ENCODE results near the gene NEGR1.

The NEGR1 gene

DNA sequence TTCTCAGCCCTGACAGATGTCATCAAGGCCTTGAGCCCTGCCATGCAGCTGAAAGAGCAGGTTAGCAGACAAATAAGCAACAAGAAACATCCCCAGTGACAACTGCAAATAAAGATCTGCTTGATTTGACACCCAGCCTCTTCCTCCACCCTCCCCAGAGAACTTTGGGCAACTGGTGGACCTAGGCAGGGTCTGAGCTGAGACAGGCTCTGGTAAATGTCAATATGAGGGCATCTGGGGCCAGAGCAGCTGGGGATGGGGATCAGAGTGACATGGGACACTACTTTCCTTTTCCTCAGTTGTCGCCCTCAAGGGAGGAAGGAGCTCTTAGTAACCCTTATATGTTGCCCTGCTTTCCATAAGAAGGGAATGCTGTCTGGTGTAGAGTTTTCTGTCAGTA lies 544.1 kb downstream of the NEGR1 start:
- H3K4me1 ChIP-seq (ENCODE audit: insufficient read depth, low read length): peaks cover 25% of the 10 kb centered on the region
- H3K36me3 ChIP-seq (ENCODE audit: insufficient read depth, low read length): no peaks in the 10 kb centered on the region
- H3K9ac ChIP-seq (ENCODE audit: low read depth, low read length): no peak overlapping the region
- H3K9me3 ChIP-seq (ENCODE audit: control insufficient read depth, insufficient read depth, low read length): no peaks in the 10 kb centered on the region; the same call in 1 of the 2 replicates

GRCh38 chr1:71737768-71738167 lies 544.6 kb downstream of the NEGR1 start:
- no peak overlapping the region for H3K9ac ChIP-seq (ENCODE audit: low read depth, low read length)
- no peaks in the 10 kb centered on the region for H3K36me3 ChIP-seq (ENCODE audit: insufficient read depth, low read length)
- peaks cover 25% of the 10 kb centered on the region for H3K4me1 ChIP-seq (ENCODE audit: insufficient read depth, low read length)
- H3K9me3 ChIP-seq (ENCODE audit: control insufficient read depth, insufficient read depth, low read length): no peaks in the 10 kb centered on the region; the same call in 1 of the 2 replicates

GRCh38 chr1:71733121-71733520 lies 549.2 kb downstream of the NEGR1 start:
- Histone ChIP-seq H3K4me1 (ENCODE audit: insufficient read depth, low read length) (peaks cover 15% of the 10 kb centered on the region), H3K36me3 (ENCODE audit: insufficient read depth, low read length) (no peaks in the 10 kb centered on the region), H3K9me3 (ENCODE audit: control insufficient read depth, insufficient read depth, low read length) (no peaks in the 10 kb centered on the region), H3K9ac (ENCODE audit: low read depth, low read length) (no peak overlapping the region)

DNA sequence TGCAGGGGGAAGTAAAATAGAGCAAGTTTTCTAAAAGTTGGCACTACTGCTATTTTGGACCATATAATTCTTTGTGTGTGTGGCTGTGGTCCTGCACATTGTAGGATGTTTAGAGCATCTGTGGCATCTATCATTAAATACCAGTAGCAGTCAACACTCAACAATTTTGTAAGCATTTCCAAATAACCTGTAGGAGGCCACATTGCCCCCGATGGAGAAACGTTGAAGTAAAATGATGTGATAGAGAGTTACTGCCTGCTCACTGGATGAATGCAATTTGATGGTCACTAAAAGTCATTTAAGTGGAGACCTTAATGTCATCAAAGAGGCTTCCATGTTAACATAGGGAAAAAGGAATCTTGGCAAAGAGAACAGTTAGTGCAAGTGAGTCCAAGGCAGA lies 560.8 kb downstream of the NEGR1 start:
- Histone ChIP-seq H3K9ac (ENCODE audit: low read depth, low read length) (no peak overlapping the region), H3K4me1 (ENCODE audit: insufficient read depth, low read length) (no peaks in the 10 kb centered on the region), H3K36me3 (ENCODE audit: insufficient read depth, low read length) (no peaks in the 10 kb centered on the region), H3K9me3 (ENCODE audit: control insufficient read depth, insufficient read depth, low read length) (no peaks in the 10 kb centered on the region)

- H3K9me3 ChIP-seq (ENCODE audit: control insufficient read depth, insufficient read depth, low read length): no peaks in the 10 kb centered on the region; the same call in 1 of the 2 replicates
Observed at GRCh38 chr1:71719330-71719729, 563.0 kb downstream of the NEGR1 start.

DNA sequence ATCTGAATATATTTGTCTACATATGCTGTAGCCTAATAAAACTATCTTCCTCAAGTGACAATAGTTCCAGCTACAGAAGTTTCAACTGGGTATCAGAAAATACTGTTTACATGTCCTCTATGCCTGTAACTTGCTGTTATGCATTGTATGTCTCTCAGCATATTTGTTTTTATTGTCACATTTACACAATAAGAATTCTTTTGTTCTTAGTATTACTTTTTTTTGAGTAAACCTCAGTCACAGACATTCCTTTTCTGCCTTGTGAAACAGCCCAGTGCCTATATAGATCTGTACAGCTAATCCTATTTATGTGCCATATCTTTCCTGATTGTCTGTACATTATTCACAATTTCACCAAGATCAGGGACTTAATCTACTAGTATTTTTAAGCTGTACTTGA lies 565.2 kb downstream of the NEGR1 start:
- H3K36me3 ChIP-seq (ENCODE audit: insufficient read depth, low read length): no peaks in the 10 kb centered on the region
- H3K4me1 ChIP-seq (ENCODE audit: insufficient read depth, low read length): no peaks in the 10 kb centered on the region
- H3K9me3 ChIP-seq (ENCODE audit: control insufficient read depth, insufficient read depth, low read length): no peaks in the 10 kb centered on the region; the same call in 1 of the 2 replicates
- no peak overlapping the region for H3K9ac ChIP-seq (ENCODE audit: low read depth, low read length)

More at GRCh38 chr1:71719330-71719729, 563.0 kb downstream of the NEGR1 start:
- no peak overlapping the region for H3K9ac ChIP-seq (ENCODE audit: low read depth, low read length)
- H3K36me3 ChIP-seq (ENCODE audit: insufficient read depth, low read length): no peaks in the 10 kb centered on the region
- H3K4me1 ChIP-seq (ENCODE audit: insufficient read depth, low read length): no peaks in the 10 kb centered on the region

DNA sequence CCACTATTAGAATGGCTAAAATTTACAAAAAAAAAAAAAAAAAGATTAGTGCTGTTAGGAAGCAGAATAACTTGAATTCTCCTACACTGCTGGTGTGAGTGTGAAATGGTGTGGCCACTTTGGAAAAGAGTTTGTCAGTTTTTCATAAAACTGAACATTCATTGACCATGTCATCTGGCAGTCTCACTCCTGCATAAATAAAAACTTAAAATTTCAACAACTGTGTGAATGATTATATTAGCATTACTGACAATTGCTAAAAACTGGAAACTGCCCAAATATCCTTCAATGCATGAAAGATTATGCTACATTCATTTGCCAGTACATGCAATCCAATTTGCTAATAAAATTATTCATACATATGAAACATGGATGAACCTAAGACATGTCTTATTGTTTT lies 570.9 kb downstream of the NEGR1 start:
- H3K9me3 ChIP-seq (ENCODE audit: control insufficient read depth, insufficient read depth, low read length): no peaks in the 10 kb centered on the region; the same call in 1 of the 2 replicates
- H3K36me3 ChIP-seq (ENCODE audit: insufficient read depth, low read length): no peaks in the 10 kb centered on the region
- H3K4me1 ChIP-seq (ENCODE audit: insufficient read depth, low read length): no peaks in the 10 kb centered on the region
- no peak overlapping the region for H3K9ac ChIP-seq (ENCODE audit: low read depth, low read length)

GRCh38 chr1:71706029-71706671 lies 576.2 kb downstream of the NEGR1 start:
- H3K4me1 ChIP-seq (ENCODE audit: insufficient read depth, low read length): no peaks in the 10 kb centered on the region
- no peaks in the 10 kb centered on the region for H3K36me3 ChIP-seq (ENCODE audit: insufficient read depth, low read length)
- H3K9ac ChIP-seq (ENCODE audit: low read depth, low read length): no peak overlapping the region
- H3K9me3 ChIP-seq (ENCODE audit: control insufficient read depth, insufficient read depth, low read length): no peaks in the 10 kb centered on the region

GRCh38 chr1:71698186-71698585 lies 584.2 kb downstream of the NEGR1 start:
- Histone ChIP-seq H3K9me3 (ENCODE audit: control insufficient read depth, insufficient read depth, low read length) (no peaks in the 10 kb centered on the region), H3K36me3 (ENCODE audit: insufficient read depth, low read length) (no peaks in the 10 kb centered on the region), H3K9ac (ENCODE audit: low read depth, low read length) (no peak overlapping the region), H3K4me1 (ENCODE audit: insufficient read depth, low read length) (no peaks in the 10 kb centered on the region)

DNA sequence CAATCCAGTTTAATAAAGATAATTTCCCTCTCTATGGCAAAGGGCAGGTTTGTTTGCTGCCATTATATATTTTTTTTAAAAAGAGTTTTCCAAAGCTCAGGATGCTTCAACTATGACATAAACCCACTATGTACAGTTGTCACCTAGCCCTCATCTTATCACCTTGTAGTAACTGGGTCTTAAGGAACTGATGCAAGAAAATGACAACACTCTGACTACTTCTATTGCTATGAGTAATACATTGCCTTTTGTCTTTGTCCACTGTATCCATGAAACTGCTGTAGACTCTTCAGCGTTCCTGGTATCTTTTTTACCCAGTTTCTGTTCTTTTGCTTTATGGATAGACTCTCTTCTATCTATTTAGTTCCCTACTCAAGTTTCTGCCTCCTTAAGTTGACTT lies 586.5 kb downstream of the NEGR1 start:
- Histone ChIP-seq H3K9ac (ENCODE audit: low read depth, low read length) (no peak overlapping the region), H3K4me1 (ENCODE audit: insufficient read depth, low read length) (no peaks in the 10 kb centered on the region), H3K9me3 (ENCODE audit: control insufficient read depth, insufficient read depth, low read length) (no peaks in the 10 kb centered on the region), H3K36me3 (ENCODE audit: insufficient read depth, low read length) (no peaks in the 10 kb centered on the region)

- no peaks in the 10 kb centered on the region for H3K9me3 ChIP-seq (ENCODE audit: control insufficient read depth, insufficient read depth, low read length)
- no peaks in the 10 kb centered on the region for H3K36me3 ChIP-seq (ENCODE audit: insufficient read depth, low read length)
- H3K9ac ChIP-seq (ENCODE audit: low read depth, low read length): no peak overlapping the region
- H3K4me1 ChIP-seq (ENCODE audit: insufficient read depth, low read length): no peaks in the 10 kb centered on the region
Observed at GRCh38 chr1:71695084-71695483, 587.3 kb downstream of the NEGR1 start.

- no peaks in the 10 kb centered on the region for H3K4me1 ChIP-seq (ENCODE audit: insufficient read depth, low read length)
- no peaks in the 10 kb centered on the region for H3K36me3 ChIP-seq (ENCODE audit: insufficient read depth, low read length)
Observed at GRCh38 chr1:71693581-71693980, 588.8 kb downstream of the NEGR1 start.

DNA sequence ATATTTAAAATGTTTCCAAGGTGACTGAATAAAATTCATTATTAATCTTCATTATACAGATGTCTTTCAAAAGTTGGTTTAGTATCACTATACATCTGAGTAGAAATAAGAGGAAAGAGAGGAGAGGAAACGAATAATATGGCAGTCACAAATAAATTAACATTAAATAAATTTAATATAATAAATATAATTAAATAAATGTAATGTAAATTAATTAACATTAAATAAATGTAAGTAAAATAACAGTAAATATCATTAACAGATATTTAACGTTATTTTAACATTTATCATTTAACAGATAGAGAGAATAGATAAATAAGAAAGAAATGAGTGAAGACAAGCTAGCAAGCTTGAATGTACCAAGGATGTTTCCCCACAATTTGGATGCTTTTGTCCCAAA lies 592.7 kb downstream of the NEGR1 start:
- no peaks in the 10 kb centered on the region for H3K9me3 ChIP-seq (ENCODE audit: control insufficient read depth, insufficient read depth, low read length)
- H3K4me1 ChIP-seq (ENCODE audit: insufficient read depth, low read length): no peaks in the 10 kb centered on the region
- no peaks in the 10 kb centered on the region for H3K36me3 ChIP-seq (ENCODE audit: insufficient read depth, low read length)
- no peak overlapping the region for H3K9ac ChIP-seq (ENCODE audit: low read depth, low read length)

More at GRCh38 chr1:71693581-71693980, 588.8 kb downstream of the NEGR1 start:
- H3K9ac ChIP-seq (ENCODE audit: low read depth, low read length): no peak overlapping the region
- no peaks in the 10 kb centered on the region for H3K9me3 ChIP-seq (ENCODE audit: control insufficient read depth, insufficient read depth, low read length)

GRCh38 chr1:71687376-71687775 lies 595.0 kb downstream of the NEGR1 start:
- Histone ChIP-seq H3K9ac (ENCODE audit: low read depth, low read length) (no peak overlapping the region), H3K9me3 (ENCODE audit: control insufficient read depth, insufficient read depth, low read length) (no peaks in the 10 kb centered on the region), H3K36me3 (ENCODE audit: insufficient read depth, low read length) (no peaks in the 10 kb centered on the region), H3K4me1 (ENCODE audit: insufficient read depth, low read length) (no peaks in the 10 kb centered on the region)

GRCh38 chr1:71676979-71677925 lies 605.1 kb downstream of the NEGR1 start:
- no peaks in the 10 kb centered on the region for H3K4me1 ChIP-seq (ENCODE audit: insufficient read depth, low read length)
- no peaks in the 10 kb centered on the region for H3K9me3 ChIP-seq (ENCODE audit: control insufficient read depth, insufficient read depth, low read length)
- H3K9ac ChIP-seq (ENCODE audit: low read depth, low read length): no peak overlapping the region
- H3K36me3 ChIP-seq (ENCODE audit: insufficient read depth, low read length): no peaks in the 10 kb centered on the region

All from ES-I3 (cell line).